Stimulated activated CD8-positive, alpha-beta memory T cell treated with anti-CD3 and anti-CD28 coated beads, Interleukin-4, amount 100 ng/mL, for 4 hours (primary cell): ENCODE results near the gene KIAA0408.

Source experiments
- DNase-seq, 2 donors: peaks; one replicate each; pipeline ENCODE4 v3.0.0-alpha.2; 2020; ENCODE audit warnings: low read depth in 2 of 2, low spot score in 1 of 2

The KIAA0408 gene

DNA sequence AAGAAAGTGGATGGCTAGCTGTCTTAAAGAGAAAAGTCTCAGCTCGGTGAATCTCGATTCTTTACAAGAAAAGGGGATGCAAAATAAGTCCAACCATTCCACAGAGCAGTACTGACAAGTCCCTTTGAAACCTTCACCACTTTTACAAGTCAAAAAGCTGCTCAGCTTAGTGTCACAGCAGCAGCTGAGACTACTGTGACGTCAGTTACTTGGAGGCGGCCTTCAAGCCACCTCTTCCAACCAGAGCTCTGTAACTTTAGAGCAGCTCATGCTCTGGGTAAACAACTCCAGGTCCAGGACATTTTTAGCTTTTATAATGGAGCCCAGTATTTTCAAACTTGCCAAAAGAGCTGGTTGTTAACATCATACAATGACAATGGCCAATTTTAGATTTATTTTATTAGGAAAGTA lies at the start of gene KIAA0408:
KIAA0408 (minus strand) TSS at position 159 of the 411 bp plus-strand sequence. CDS start 5,408 bp downstream, outside the sequence.
- no peak for DNase-seq

DNA sequence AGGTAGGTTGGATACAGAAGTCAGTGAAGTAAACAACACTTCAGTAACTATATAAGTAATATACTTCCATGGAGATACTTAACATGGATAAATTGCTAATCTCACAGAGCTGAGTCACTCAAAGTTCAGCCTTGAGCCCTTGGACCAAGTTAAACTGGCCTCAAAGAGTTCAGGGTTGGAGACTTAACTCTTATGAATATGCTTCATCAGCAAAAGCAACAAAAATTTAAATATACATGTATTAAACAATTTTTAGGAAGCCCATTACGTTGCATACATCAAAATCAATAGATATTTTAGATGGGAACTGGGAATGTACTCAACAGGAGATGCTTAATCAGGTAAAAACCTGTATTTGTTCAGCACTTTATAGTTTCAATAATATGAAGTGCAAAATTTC lies 47.7 kb upstream of the KIAA0408 start:
- DNase-seq, result no peak

DNA sequence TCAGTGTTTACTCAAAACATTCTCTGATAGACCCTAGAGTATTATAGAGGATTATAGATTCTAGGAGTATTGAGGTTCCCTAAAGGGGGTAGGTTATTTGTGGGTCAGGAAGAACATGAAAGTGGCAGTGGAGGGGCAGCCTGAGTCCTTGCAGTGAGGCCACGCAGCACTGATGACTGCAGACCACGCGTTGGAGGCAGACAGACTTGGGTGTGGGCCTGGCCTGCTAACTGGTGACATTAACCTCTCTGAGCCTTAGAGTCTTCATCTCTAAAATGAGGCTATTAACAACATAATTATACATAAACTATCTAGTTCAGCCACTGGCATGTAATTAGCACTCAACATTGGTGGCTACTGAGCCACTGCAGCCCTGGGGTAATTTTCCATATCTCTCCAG lies 43.8 kb upstream of the KIAA0408 start:
- no peak for DNase-seq

DNA sequence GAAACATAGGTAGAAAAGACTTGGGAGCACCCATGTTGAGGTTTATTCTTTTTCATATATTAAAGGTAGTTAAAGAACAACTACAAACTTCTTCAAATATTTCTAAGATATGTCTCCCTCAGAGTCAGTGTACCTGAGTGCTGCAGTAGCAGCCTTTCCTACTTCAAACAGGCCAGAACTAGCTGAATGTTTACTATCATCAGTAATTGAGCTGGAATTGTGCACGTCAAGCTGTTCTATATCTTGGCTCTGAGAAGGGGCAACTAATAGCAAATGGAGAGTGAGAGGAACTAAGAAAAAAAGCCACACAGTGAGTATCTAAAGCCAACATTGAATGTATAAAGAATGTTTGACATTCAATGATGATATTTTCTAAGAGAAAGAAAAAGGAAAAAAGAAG lies 38.2 kb upstream of the KIAA0408 start:
- DNase-seq, result no peak

- no peak for DNase-seq
Observed at GRCh38 chr6:127496471-127496870, 37.3 kb upstream of the KIAA0408 start.

DNA sequence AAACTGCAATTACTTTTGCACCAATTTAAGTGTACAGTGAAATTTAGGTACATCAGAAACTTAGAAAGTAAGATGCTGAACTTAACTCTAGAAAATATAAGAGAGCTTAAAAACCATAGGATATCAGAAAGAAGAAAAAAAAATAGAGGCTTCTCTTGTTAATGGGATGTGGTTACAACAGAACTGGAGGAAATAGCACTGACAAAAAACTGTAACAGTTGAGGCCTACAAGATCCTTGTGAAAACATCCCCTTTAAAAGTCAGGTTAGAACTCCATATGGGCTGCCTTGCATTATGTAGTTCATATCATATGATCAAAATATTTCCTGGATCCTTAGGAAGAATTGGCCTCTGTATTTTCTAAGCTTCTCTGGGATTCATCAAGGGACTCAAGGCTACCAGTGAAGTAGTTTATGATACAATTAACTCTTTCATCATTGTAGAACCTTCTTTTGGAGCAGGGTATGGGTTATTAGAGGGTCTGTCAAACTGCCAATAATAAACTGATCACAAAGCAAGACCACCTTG lies 35.1 kb upstream of the KIAA0408 start:
- DNase-seq, result no peak

GRCh38 chr6:127489248-127489647 lies 30.1 kb upstream of the KIAA0408 start:
- DNase-seq, result no peak

DNA sequence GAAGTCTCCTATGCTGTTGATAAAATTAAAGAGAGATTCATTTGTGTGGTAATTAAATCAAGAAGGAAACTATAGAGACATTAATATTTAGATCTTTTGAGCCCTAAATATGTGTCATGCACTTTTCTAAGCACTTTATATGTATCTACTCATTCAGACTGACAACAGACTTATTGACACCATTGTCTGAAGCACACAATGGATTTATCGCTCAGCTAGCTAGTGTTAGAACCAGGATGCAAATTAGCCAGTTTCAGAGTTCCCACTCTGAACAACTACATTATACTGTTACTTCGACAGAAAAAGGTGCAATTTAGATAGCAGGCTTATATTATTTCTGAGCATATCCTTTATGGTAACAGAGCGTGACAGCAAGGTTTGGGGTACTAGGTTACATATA lies 27.7 kb upstream of the KIAA0408 start:
- DNase-seq, result no peak

GRCh38 chr6:127484212-127484863 lies 25.1 kb upstream of the KIAA0408 start:
- no peak for DNase-seq

GRCh38 chr6:127483399-127484055 lies 24.3 kb upstream of the KIAA0408 start:
- no peak for DNase-seq

GRCh38 chr6:127482325-127482724 lies 23.1 kb upstream of the KIAA0408 start:
- DNase-seq, result no peak

DNA sequence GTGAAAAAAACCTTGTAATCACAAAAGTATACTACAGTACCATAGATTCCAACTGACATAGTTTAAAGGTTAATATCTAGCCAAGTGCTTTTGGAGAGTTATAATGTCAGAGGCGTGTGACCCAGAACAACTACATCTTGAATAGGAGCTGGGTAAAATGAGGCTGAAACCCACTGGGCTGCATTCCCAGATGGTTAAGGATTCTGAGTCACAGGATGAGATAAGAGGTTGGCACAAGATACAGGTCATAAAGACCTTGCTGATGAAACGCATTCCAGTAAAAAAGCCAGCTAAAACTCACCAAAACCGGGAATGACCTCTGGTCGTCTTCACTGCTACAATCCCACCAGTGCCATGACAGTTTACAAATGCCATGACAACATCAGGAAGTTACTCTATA lies 22.4 kb upstream of the KIAA0408 start:
- no peak for DNase-seq

DNA sequence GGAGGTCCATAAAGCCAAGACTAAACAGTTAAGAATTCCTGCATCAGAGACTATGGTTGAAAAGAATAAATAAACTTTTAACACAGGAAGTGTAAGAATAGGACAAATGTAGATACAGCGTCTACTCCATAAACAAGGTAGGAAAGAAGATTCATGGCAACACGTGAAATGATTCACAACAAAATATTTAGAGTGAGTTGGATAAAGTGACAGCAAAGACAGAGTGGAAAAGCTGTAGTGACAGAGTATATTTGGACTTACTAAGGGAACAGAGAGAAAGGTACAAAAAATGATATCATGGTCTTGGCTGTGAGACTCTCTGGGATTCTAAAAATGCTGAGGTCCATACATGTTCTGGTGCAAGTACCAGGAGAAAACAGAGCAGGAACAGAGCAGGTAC lies 21.9 kb upstream of the KIAA0408 start:
- no peak for DNase-seq

- DNase-seq, result no peak
Observed at GRCh38 chr6:127477658-127478057, 18.5 kb upstream of the KIAA0408 start.

DNA sequence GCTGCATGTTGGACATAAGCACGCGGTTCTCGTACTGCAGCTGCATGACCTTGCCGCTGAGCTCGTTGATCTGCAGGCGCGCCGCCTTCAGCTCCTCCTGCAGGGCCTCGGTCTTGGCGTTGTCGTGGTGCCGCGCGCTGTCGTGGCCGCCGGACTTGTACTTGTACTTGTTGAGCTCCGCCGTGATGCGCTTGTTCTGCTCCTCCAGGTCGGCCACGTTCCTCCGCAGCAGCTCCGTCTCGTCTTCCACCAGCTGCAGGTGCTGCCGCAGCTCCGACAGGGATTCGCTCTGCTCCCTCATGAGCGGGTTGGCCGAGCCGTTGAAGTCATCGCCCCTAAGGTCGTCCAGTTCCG lies 16.6 kb upstream of the KIAA0408 start:
- no peak for DNase-seq

- DNase-seq, result no peak
Observed at GRCh38 chr6:127475135-127475822, 16.1 kb upstream of the KIAA0408 start.

- no peak for DNase-seq
Observed at GRCh38 chr6:127471379-127472255, 12.4 kb upstream of the KIAA0408 start.

- DNase-seq, result no peak
Observed at GRCh38 chr6:127468936-127469335, 9.7 kb upstream of the KIAA0408 start.

- no peak for DNase-seq
Observed at GRCh38 chr6:127466416-127466815, 7.2 kb upstream of the KIAA0408 start.

DNA sequence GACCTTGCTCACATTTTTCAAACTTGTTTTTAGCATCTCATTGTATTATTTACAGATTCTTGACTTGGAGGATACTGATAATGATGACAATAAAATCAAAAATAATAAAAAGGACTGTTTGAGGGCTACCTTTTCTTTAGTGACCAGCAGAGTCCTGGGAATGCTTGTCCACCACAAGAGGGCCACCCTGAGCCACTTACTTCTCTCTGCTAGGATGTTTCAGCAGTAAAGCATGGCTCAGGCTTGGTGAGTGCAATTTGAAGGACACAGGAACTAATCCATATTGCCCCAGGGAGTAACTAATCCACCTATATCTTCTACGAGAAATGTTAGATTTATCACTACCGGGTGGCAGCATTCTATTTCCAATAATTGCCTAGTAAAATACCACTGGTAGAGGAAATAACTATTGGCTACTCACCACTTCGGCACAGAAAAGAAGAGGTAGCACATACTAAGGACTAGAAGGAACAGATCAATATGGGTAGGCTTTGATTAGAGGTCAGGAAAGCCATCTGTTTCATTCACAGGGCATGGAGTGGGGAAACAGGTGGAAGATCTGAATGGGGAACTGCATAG lies 5.8 kb upstream of the KIAA0408 start:
- DNase-seq, result peak in 1 of 2 donors; percentile 20
